ENCODE measurements around the gene JPH2.
"Not testable (repeated sequence)": the region's sequence is repeated elsewhere in the genome, so short reads cannot be mapped to it uniquely, and the experiment has no call there.

Gene JPH2

GRCh38 chr20:44159125-44159524 lies 27.9 kb downstream of the JPH2 start:
- DNase-seq (ENCODE audit: low read depth) = no peak

GRCh38 chr20:44157061-44157460 lies 29.9 kb downstream of the JPH2 start:
- DNase-seq (ENCODE audit: low read depth) = no peak

- DNase-seq (ENCODE audit: low read depth) = no peak
Observed at GRCh38 chr20:44154521-44155001, 32.4 kb downstream of the JPH2 start.

GRCh38 chr20:44153636-44154043 lies 33.3 kb downstream of the JPH2 start:
- DNase-seq (ENCODE audit: low read depth) = no peak

GRCh38 chr20:44151621-44152416 lies 35.2 kb downstream of the JPH2 start:
- no peak for DNase-seq (ENCODE audit: low read depth)

- no peak for DNase-seq (ENCODE audit: low read depth)
Observed at GRCh38 chr20:44146272-44146671, 40.7 kb downstream of the JPH2 start.

- DNase-seq (ENCODE audit: low read depth) = no peak
Observed at GRCh38 chr20:44145131-44145775, 41.7 kb downstream of the JPH2 start.

GRCh38 chr20:44143936-44144335 lies 43.1 kb downstream of the JPH2 start:
- DNase-seq (ENCODE audit: low read depth) = no peak

GRCh38 chr20:44142413-44142812 lies 44.6 kb downstream of the JPH2 start:
- no peak for DNase-seq (ENCODE audit: low read depth)

GRCh38 chr20:44141873-44142272 lies 45.1 kb downstream of the JPH2 start:
- DNase-seq (ENCODE audit: low read depth) = no peak

- DNase-seq (ENCODE audit: low read depth) = no peak
Observed at GRCh38 chr20:44138867-44139266, 48.1 kb downstream of the JPH2 start.

- DNase-seq (ENCODE audit: low read depth) = no peak
Observed at GRCh38 chr20:44137266-44137801, 49.7 kb downstream of the JPH2 start.

- DNase-seq (ENCODE audit: low read depth) = no peak
Observed at GRCh38 chr20:44136579-44137265, 50.3 kb downstream of the JPH2 start.

- no peak for DNase-seq (ENCODE audit: low read depth)
Observed at GRCh38 chr20:44135417-44136204, 51.4 kb downstream of the JPH2 start.

GRCh38 chr20:44135012-44135412 lies 52.0 kb downstream of the JPH2 start:
- DNase-seq (ENCODE audit: low read depth) = no peak

GRCh38 chr20:44133424-44133823 lies 53.6 kb downstream of the JPH2 start:
- DNase-seq (ENCODE audit: low read depth) = no peak

GRCh38 chr20:44131704-44132103 lies 55.3 kb downstream of the JPH2 start:
- no peak for DNase-seq (ENCODE audit: low read depth)

GRCh38 chr20:44129911-44130718 lies 56.9 kb downstream of the JPH2 start:
- DNase-seq (ENCODE audit: low read depth) = no peak

- DNase-seq (ENCODE audit: low read depth) = not testable (repeated sequence)
Observed at GRCh38 chr20:44129300-44129699, 57.7 kb downstream of the JPH2 start.

- no peak for DNase-seq (ENCODE audit: low read depth)
Observed at GRCh38 chr20:44126445-44126844, 60.5 kb downstream of the JPH2 start.
